ENCODE data around the gene SPATA17.

Gene SPATA17

DNA sequence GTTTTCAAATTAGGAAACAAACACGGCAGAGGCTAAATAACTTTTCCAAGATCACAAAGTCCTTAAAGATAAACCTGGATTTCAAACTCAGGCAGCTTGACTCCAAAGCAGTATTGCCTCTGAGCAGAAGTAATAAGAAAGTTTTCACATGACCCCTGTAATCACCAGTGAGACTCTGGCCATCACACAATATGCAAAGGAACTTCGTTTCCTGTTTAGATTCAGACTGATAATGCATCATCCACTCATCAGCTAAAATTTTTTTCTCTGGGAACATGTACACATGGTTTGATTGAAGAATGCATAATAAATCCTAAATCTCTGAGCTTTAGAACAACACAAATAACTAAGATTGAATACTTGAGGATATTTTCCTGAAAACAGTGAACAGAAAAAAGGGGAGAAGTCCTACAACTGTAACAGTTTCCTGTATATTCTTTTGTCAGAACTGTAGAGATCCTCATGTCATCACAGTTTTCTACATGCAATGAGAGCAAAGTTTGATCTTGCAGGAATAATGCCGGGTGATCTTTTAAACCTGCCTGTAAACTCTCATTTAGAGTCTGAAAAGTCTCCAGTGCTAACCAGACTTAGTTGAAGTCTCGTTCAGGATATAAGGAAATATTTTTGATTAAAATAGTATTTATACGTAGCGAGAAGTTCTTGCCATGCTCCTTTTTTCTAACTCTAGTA lies 225.3 kb downstream of the SPATA17 start:
- DNase-seq (ENCODE audit: low read depth) = no peak

DNA sequence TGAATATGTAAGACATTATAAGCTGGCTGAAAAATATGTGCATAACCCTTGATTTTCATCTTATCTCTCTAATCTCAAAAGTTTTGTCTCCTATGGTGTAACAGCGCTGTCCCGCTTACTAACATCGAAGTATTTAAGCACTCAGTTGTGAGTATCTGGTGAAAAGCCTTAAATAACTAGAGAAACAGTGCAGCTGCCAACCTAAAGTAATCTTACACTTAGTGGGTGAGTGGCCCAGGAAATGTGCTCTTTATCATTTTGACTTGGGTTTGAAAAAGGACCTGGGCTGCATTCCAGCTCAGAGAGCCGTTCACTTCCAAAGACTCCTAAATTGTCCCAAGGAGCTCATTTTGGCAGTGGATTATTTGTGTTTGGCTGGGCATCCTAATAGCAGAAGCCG lies 225.9 kb downstream of the SPATA17 start:
- no peak for DNase-seq (ENCODE audit: low read depth)

DNA sequence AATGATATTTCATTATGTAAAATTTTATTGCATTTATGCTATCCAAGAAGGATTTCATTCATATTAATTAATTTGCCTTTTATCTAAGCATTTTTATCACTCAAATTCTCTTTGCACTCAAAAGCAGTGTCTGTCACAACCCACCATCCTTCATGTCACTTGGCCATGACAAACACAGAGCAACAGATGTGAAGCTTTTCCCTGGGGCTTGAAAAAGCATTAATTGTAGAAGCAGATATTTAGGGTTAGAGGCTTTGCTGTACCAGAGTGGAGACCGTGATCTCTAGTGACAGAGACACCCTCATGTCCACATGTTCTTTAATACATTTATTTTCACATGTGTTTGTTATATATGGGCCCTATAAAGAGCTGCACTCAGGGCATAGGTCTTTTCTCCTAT lies 230.5 kb downstream of the SPATA17 start:
- DNase-seq (ENCODE audit: low read depth) = no peak

DNA sequence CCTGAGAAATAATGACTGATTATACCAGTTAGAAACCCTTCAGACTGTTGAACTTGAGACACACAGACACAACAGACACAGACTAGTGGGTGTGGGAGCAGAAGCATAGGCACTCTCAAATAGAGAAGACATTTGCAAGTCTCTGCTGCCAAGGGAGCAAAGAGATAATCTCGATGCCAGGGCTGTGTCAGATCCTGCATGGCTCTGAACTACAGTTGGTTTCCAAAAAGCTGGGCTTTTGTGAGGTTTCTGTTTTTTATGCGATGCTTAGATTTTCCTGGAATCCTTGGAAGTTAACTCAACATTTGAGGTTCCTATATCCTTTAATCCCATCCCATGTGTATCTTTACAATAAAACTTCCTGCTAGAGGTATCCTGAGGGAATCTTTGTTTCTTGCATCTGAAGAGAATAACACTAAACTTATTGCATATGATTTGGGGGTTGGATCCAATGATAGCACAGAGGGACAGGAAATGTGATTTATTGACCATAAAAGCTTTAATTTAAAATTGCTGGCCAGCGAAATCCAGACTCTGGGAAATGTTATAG lies 236.4 kb downstream of the SPATA17 start:
- DNase-seq (ENCODE audit: low read depth) = no peak

DNA sequence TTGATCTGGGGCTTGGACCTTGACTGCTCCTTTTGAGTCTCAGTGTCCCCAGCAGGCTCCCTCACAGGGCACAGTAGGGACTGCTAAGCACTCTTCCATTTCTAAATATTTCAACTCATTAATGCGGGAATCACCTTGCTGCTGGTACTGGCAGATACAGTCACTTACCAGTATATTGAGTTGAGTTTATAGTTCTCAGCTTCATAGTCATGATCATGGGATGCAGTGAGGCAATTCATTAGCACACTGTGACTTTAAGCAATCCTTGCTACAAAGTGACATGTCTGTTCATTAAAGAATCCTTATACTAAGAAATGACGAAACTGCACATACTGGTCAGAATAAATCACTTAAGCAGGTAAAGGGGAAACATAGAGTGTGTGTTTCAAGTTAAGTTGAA lies 240.8 kb downstream of the SPATA17 start:
- no peak for DNase-seq (ENCODE audit: low read depth)

DNA sequence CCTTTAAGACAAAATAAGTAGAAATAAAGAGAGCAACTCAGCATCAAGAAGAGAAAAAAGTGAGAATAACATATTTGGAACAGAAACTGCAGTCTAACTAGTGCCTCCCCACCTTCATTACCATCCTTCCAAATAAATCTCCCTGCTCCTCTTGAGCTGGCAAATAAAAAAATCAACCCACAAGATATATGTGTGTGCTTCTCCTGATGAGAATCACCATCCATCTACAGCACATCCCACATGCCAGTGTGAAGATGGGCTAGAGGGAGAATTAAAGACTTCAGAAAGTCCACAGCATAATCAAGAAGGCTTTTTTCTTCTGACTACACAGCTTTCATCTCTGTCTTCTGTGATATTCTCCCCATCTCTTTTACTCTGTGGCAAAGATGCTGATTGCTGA lies 244.1 kb downstream of the SPATA17 start:
- DNase-seq (ENCODE audit: low read depth) = no peak

DNA sequence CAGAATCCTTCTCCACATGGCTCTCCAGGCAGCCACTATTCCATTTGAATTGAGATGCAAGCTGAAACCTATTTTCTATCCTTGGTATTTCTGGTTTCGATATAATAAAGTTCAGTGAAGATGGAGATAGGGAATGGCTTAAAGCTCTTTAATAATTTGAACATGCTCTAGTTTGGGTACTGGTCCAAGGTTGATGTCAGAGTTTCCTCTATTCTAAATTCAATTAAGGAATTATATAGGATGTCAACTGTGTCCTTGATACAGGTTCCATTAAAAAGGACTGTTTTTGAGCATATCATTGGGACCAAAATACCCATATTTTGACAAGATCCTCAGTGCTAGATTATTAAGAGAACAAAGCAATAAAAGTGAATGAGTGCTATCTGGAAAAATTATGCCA lies 245.3 kb downstream of the SPATA17 start:
- no peak for DNase-seq (ENCODE audit: low read depth)

DNA sequence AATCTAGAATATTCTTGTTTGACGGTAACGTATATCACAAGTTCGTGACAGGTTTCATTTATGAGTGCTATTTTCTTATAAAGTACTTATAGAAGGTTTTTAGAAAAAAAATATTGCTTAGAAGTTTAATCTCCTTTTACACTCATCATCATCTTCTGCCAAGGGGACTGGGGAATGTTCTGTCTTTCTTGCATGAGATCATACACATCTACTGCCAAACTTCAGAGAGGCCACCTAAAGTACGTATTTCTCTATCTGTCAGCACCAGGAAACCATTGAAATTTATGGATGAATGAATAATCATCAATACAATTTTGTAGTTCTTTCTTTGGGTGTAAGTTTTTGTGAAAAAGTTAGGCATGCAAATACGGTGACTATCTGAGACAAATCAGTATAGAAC lies 245.8 kb downstream of the SPATA17 start:
- DNase-seq (ENCODE audit: low read depth) = no peak

DNA sequence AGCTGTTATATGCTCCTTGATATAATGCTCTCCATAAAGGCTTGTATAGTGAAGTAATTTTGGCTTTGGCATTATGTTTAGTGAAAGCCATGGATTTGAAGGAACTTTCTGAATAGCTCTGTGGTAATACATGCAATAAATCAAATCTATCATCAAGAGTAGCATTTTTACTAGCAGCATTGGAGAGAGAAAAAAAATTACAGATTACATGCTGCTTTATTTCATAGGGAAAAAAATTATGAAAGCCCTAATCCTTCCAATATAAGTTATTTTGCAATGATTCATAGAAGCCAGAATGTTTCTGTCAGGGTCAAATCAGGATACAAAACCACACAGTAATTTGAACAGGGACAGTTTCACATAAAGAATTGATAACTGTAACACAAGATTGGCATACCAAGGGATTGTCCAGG lies 250.0 kb downstream of the SPATA17 start:
- no peak for DNase-seq (ENCODE audit: low read depth)

DNA sequence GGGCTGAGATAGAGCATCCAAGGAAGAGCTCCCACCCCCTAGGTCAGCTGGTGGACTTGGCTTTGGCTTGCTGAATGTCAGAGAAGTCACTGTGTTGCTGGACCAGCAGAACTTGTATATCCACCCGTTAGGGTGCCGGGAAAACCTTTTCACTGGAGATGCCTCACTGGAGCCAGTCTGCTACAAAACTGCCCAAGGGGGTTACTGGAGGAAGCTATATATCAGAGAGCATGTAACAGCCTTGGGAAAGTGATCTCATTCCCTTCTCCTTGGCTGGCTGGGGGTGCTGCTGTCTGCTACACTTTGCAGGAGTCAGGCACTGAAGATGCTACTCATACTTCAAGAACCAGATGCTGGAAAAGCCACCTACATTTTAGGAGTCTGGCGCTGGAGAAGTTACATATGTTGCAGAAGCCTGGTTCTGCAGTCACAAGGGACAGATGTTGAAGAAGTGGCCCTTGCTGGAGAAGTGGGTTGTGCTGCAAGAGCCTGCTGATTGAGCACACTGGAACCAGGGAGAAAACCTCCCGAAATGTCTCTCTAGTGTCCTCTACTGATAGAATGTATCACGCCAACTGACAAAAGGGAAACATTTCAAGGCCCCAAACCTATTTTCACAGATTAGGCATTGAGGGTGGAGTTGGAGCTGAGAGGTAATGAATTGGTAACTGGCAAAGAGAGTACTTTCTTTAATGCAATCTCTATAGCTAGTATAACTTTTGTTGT lies 250.6 kb downstream of the SPATA17 start:
- DNase-seq (ENCODE audit: low read depth) = no peak

DNA sequence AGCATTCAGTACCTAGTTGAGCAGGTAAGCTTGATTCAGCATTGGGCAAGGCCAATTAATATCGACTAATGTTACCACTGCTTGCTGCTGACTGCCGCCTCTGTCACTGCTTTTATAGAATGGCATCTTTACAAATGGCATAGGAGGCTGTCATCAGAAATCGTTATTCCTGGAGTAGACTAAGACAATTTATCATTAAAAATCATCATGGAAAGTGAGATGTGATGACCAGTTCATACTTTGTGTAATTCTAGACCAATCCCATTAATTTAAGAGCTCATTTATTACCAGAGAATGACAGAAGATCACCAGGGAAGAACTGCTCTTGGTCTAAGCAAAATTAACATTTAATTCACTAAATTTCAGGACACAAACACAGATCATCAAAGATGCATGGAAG lies 254.0 kb downstream of the SPATA17 start:
- no peak for DNase-seq (ENCODE audit: low read depth)

DNA sequence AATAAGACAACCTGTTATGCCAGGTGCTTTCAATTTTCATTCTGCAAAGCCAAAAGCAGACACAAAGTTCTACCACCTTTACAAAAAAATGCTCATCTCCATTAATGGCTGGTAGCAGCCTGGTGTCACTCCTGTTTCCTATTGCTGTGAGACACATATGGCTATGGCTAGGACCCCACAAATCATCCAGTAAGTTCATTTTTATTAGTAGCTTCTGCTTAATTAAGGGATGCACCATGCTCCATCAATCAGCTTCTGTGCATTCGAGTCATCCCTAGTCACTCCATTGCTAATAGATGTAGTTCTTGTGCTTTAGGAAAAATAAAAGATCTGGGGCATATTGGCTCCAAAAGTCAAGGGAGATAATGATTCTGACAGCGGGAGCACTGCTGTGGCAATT lies 257.2 kb downstream of the SPATA17 start:
- DNase-seq (ENCODE audit: low read depth) = no peak

DNA sequence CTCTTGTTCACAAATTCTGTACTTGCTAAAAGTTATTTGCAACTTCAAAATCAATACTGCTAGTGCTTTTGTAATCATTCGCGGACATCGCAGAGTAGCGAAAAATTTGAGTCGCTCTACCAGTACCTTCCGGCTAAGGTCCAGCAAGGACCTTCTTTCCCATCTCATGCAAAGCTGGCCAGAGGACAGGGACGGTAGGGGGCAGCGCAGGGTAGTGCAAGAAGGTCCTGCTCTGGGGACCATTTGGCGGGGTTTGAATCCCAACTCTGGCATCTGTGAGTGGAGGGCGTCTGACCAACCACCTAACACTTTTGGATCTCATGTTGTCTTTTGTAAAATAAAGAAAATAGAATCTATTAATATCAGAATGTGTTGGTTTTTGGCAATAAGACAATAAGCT lies 258.3 kb downstream of the SPATA17 start:
- no peak for DNase-seq (ENCODE audit: low read depth)

DNA sequence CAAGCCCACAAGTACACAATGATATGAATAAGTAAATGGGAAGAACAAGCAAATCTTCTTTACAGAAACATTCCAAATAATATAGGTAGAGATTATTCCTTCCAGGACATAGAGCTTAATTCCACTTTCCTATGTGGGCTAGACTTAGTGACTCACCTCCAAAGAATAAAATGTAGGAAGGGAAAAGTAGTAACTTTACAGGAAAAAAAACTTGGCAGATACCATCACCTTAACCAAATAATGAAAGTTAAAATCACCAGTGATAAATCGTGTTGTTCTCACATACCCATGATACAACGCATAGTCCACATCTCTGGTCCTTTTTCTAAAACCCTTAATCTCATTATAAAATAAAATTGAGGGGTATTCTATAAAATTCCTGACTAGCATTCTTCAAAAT lies 260.8 kb downstream of the SPATA17 start:
- DNase-seq (ENCODE audit: low read depth) = no peak

DNA sequence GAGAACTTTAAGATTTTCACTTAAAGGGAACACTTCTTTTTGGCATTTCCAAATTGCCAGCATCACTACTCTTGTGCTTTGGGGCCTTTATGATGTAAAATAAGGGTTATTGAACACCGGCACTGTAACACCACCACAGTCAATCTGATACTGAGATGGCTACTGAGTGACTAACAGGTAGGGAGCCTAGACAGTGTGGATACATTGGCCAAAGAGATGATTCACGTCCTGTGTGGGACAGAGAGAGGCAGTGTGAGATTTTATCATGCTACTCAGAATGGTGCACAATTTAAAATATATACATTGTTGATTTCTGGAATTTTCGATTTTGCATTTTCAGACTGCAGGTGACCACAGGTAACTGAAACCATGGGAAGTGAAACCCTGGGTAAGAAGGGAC lies 261.6 kb downstream of the SPATA17 start:
- DNase-seq (ENCODE audit: low read depth) = no peak

DNA sequence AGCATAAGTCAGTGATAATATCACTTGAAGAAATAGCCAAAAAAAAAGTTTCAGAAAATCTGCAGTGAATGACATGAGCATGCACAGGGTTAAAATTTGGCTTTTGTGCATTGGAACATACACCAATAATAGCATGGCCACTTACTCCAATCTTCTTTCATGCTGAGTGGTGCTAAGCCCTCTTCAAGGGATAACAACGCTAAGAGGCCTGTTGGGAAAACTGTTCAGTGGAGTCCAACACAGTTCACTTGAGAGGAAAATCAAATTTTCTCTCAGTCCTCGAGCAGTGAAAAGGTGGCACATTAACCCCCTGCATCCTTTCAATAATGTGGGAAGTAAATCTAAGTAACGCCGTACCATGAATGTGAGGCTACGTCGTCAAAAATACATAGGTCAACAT lies 264.7 kb downstream of the SPATA17 start:
- DNase-seq (ENCODE audit: low read depth) = no peak

DNA sequence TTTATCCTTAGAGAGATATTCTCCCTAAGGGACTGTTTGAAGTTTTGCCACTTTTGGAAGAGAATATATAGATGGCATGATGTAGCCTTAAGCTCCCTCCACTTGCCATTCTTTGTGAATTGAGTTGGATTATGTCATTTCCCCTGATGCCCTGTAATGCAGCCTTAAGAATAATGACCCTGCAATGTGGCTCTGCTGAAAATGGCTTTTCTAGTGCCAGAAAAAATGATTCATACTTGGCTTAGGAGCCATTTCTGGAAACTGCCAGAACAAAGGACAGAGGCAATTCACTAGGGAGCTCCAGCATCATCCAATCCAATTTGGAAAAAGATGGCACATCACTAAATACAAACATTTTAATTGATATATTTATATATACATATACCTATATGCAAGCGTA lies 265.3 kb downstream of the SPATA17 start:
- no peak for DNase-seq (ENCODE audit: low read depth)

DNA sequence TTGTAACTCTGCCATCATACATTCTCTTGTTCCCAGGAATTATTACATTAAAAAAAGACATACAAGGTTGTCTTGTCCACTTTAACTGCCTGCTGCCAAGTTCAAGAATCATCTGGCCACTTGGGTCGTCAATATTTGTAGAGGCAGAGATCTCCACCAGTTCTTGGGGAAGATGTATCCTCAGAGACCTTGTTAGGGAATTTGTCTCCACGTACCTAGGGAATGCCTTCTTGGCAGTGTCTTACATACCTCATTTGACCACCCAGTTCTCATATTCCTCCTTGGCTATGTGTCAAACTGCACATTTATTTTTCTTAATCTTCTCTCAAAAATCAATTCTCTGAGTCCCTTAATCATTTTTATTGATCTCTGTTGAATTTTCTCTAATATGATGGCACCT lies 266.0 kb downstream of the SPATA17 start:
- DNase-seq (ENCODE audit: low read depth) = no peak

DNA sequence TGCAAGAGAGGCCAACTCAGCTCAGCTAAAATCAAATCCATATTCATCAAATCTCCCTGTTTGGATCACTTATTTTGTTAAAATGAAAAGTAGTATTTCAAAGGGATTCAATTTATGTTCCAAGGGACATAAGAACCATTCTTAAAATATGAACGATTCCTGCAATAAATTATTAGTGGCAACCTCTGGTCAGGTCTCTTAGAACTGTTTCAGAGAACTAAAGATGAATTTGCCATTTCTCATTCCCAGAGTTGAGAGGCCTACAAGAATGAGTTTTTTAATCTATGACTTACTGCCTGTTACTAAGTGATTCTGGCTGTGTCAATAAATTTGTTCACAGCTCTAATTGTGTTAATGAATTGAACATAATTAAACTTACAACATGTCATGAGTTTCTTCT lies 268.5 kb downstream of the SPATA17 start:
- no peak for DNase-seq (ENCODE audit: low read depth)

DNA sequence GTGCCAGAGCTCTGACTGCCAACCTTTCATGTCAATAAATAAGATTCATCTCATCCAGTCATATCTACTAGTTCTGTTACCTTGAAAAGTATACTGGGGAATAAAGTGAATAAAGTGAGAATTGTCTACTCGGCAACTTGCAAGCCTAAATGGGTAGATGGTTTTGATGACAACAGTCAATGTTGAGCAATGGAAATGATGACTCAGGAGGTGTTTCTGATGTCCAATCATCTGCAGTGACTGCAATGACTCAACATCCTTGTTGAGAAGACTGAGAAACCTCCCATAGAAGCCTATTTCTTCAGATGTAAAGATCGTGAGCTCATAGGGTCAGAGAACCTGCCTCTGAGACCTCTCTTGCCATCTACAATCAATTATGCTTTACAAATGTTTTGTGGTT lies 276.4 kb downstream of the SPATA17 start:
- DNase-seq (ENCODE audit: low read depth) = no peak

DNA sequence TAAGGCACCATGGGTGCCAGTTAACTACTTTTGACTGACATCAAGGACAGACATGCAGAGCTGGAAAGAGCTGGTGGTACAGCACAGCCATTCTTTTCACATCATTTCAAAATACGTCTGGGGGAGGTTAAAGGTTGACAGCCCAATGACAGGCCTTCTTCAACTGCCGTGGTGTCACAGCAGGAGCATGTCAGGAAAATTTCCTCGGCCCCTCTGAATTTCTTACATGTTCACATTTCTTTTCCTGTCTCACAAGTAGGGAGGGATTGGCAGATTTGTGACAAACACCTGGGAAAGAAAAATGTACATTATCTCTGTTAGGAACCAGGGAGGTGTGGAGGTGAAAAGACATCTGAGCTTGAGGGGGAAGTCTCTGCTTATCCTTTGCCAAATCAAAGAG lies 279.1 kb downstream of the SPATA17 start:
- DNase-seq (ENCODE audit: low read depth) = no peak

DNA sequence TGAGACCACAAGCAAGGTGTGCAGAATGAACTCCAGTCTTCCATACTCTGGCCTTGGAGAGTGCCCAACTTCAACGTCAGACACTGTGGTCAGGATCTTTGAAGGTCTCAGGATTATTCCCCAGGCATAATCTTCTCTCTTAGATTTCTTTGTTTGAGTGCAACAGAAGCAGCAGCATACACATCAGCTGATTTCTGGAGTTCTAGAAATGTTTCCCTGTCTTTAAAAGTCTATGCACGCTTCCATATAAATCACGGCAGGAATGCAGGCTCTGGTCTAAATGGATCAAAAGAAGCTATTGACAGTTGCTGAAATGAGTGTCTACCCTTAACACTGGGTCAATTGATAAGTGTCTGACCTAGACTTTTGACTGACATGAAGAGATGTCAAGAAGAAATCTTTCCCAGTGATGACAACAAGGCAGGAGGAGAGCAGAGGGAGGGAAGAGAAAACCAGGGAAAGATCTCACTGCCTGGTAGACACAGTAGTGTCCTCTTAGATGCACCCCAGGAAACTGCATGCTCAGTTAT lies 279.7 kb downstream of the SPATA17 start:
- DNase-seq (ENCODE audit: low read depth) = no peak

DNA sequence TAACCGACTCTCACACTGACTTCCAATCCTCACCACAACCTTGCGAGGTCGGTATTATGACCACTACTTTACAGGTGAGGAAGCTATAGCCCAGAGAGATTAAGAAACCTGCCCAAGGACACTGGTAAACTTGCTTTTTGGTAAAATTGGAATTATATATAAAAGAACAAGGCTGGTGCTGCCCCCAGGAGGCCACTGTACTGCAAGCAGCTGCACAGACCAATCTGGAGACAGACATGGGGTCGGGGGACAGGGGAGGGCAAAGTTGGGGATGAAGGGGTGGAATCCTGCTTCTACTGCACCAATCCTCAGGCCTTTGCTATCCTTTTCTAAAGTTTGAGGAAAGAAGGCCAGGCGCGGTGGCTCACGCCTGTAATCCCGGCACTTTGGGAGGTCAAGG lies 280.8 kb downstream of the SPATA17 start:
- DNase-seq (ENCODE audit: low read depth) = no peak

Measured in stimulated activated CD4-positive, alpha-beta T cell treated with anti-CD3 and anti-CD28 coated beads, Interleukin-2, amount 100 ng/mL, for 4 hours (primary cell).